ENCODE measurements around the gene ATAD3A.
"Not testable (repeated sequence)": the region's sequence is repeated elsewhere in the genome, so short reads cannot be mapped to it uniquely, and the experiment has no call there.

ATAD3A gene

GRCh38 chr1:1511533-1512285, at the start of gene ATAD3A:
Gene ATAD3A (plus strand): TSS chr1:1512162. CDS start chr1:1512269, 107 bp downstream.
- DNase-seq (ENCODE audit: low read depth), result peak; percentile 96

- no peak for DNase-seq (ENCODE audit: low read depth)
These were observed 49.5 kb upstream of the ATAD3A start for GRCh38 chr1:1462318-1462966.

- no peak for DNase-seq (ENCODE audit: low read depth)
These were observed 48.6 kb upstream of the ATAD3A start for GRCh38 chr1:1463312-1463711.

- not testable (repeated sequence) for DNase-seq (ENCODE audit: low read depth)
These were observed 43.6 kb upstream of the ATAD3A start for GRCh38 chr1:1468196-1468985.

- no peak for DNase-seq (ENCODE audit: low read depth)
These were observed 41.2 kb upstream of the ATAD3A start for GRCh38 chr1:1470626-1471388.

- peak; percentile 95 for DNase-seq (ENCODE audit: low read depth)
These were observed 40.4 kb upstream of the ATAD3A start, which contains the start of gene ATAD3B for GRCh38 chr1:1471389-1472052. Gene ATAD3B (plus strand): TSS chr1:1471765. CDS start chr1:1471885, 120 bp downstream.

GRCh38 chr1:1472053-1472876, 39.7 kb upstream of the ATAD3A start:
- peak; percentile 18 for DNase-seq (ENCODE audit: low read depth)

GRCh38 chr1:1476011-1476410, 36.0 kb upstream of the ATAD3A start:
- not testable (repeated sequence) for DNase-seq (ENCODE audit: low read depth)

GRCh38 chr1:1477206-1477605, 34.8 kb upstream of the ATAD3A start:
- DNase-seq (ENCODE audit: low read depth), result no peak

- no peak for DNase-seq (ENCODE audit: low read depth)
These were observed 32.1 kb upstream of the ATAD3A start for GRCh38 chr1:1479547-1480487.

- DNase-seq (ENCODE audit: low read depth), result not testable (repeated sequence)
These were observed 31.5 kb upstream of the ATAD3A start for GRCh38 chr1:1480488-1480867.

- not testable (repeated sequence) for DNase-seq (ENCODE audit: low read depth)
These were observed 30.2 kb upstream of the ATAD3A start for GRCh38 chr1:1481811-1482210.

GRCh38 chr1:1482856-1483255, 29.1 kb upstream of the ATAD3A start:
- DNase-seq (ENCODE audit: low read depth), result no peak

GRCh38 chr1:1483714-1484113, 28.2 kb upstream of the ATAD3A start:
- no peak for DNase-seq (ENCODE audit: low read depth)

- DNase-seq (ENCODE audit: low read depth), result not testable (repeated sequence)
These were observed 26.8 kb upstream of the ATAD3A start for GRCh38 chr1:1484976-1485750.

GRCh38 chr1:1485755-1486317, 26.1 kb upstream of the ATAD3A start:
- DNase-seq (ENCODE audit: low read depth), result not testable (repeated sequence)

- no peak for DNase-seq (ENCODE audit: low read depth)
These were observed 24.3 kb upstream of the ATAD3A start for GRCh38 chr1:1487701-1488100.

- no peak for DNase-seq (ENCODE audit: low read depth)
These were observed 22.7 kb upstream of the ATAD3A start for GRCh38 chr1:1489231-1489630.
